K562 (cell line): ENCODE data around the gene CAPZB. TPM values are rescaled to one million over a fixed set of nuclear protein-coding genes. Genes with fewer than 3 reads are reported as not detected.

Source experiments
- ATAC-seq: fragments of 200-7000 bp; cut with Tn5 transposase; 3 replicates; pipeline ENCODE4 v1.9.1; 2020; ENCODE audit warnings: moderate library complexity
- BruUV-seq: library from RNA; stranded (reverse); fragments of 400-500 nt; replicated peaks from 2 replicates; lab custom pipeline; 2021; lab: Mats Ljungman, UMichigan
- CTCF ChIA-PET: fragments of 300-600 bp; formaldehyde crosslinking; extraction: SDS; loops from one replicate; lab custom pipeline; 2021; ENCODE audit warnings: low intra/inter-chr PET ratio; lab: Yijun Ruan, JAX
- POLR2A ChIA-PET: fragments of 300-600, 350-650 bp; sonication (Branson Sonifier 250); formaldehyde crosslinking; extraction: SDS; loops from one replicate; lab custom pipeline; 2021; ENCODE audit warnings: antibody characterized with exemption, inconsistent platforms; lab: Yijun Ruan, JAX
- DNase-seq, 4 experiments: peaks; one replicate each; pipeline versions ENCODE4 v3.0.0 to v3.0.0-alpha.2; 2011 to 2018; ENCODE audit warnings: low spot score in 3 of 4, mixed read lengths in 3 of 4; ENCODE audit errors: extremely low read depth in 1 of 4
- FAIRE-seq: peaks from 2 replicates; lab custom pipeline; 2011; peaks lifted over from hg19 to GRCh38; lab: Jason Lieb, UNC
- H2AFZ ChIP-seq: 2 replicates; pipeline ENCODE4 v1.6.0; 2011; ENCODE audit warnings: low read depth, low read length, control low read depth, inconsistent platforms
- H3K27ac ChIP-seq: fragments of 200-600 bp; 3 replicates; pipeline ENCODE4 v1.8.0; 2011; ENCODE audit warnings: low read depth, mild to moderate bottlenecking, control low read depth, inconsistent platforms, low read length, moderate library complexity, mixed read lengths; ENCODE audit errors: extremely low read depth
- H3K27me3 ChIP-seq, 2 experiments: fragments of 300-600 bp in 1 of 2; 2 replicates in 1 of 2; 3 replicates in 1 of 2; pipeline versions ENCODE4 v1.6.0 to v1.8.0; 2011; ENCODE audit warnings: inconsistent platforms in 2 of 2, low read length in 2 of 2, mild to moderate bottlenecking in 1 of 2, mixed read lengths in 1 of 2, moderate library complexity in 1 of 2; ENCODE audit not compliant: control insufficient read depth in 2 of 2, insufficient read depth in 2 of 2
- H3K36me3 ChIP-seq: fragments of 300-600 bp; 3 replicates; pipeline ENCODE4 v1.8.0; 2011; ENCODE audit warnings: mild to moderate bottlenecking, low read length, inconsistent platforms; ENCODE audit not compliant: control insufficient read depth, insufficient read depth
- H3K4me1 ChIP-seq, 2 experiments: fragments of 200-600 bp in 1 of 2; replicated peaks in 1 of 2; 2 replicates in 1 of 2; 3 replicates in 1 of 2; pipeline versions ENCODE4 v1.5.1 to v1.8.0; 2011; ENCODE audit warnings: inconsistent platforms in 2 of 2, low read length in 2 of 2, mild to moderate bottlenecking in 1 of 2, mixed read lengths in 1 of 2, moderate library complexity in 1 of 2; ENCODE audit not compliant: control insufficient read depth in 2 of 2, insufficient read depth in 2 of 2
- H3K4me2 ChIP-seq: 2 replicates; pipeline ENCODE4 v1.6.1; 2011; ENCODE audit warnings: low read length, control low read depth, inconsistent platforms, mixed read lengths; ENCODE audit not compliant: insufficient read depth
- H3K4me3 ChIP-seq: fragments of 200-600 bp; sonication (generic), shearing (Covaris generic); 2 replicates; pipeline ENCODE4 v1.5.1; 2016; ENCODE audit warnings: control low read depth, inconsistent platforms
- H3K79me2 ChIP-seq: fragments of 200-600 bp; 3 replicates; pipeline ENCODE4 v1.8.0; 2011; ENCODE audit warnings: low read length, inconsistent platforms; ENCODE audit not compliant: control insufficient read depth, insufficient read depth
- H3K9ac ChIP-seq, 2 experiments: 2 replicates each; pipeline versions ENCODE4 v1.6.0 to v1.6.1; 2011; ENCODE audit warnings: low read depth in 2 of 2, low read length in 2 of 2, control low read depth in 1 of 2, inconsistent platforms in 1 of 2, mild to moderate bottlenecking in 1 of 2, mixed read lengths in 1 of 2; ENCODE audit not compliant: insufficient read depth in 1 of 2
- H3K9me1 ChIP-seq: one replicate; pipeline ENCODE4 v1.6.0; 2011; ENCODE audit warnings: inconsistent platforms, mild to moderate bottlenecking, low read length, moderate library complexity; ENCODE audit not compliant: control insufficient read depth, insufficient read depth
- H3K9me3 ChIP-seq: replicated peaks from 2 replicates; pipeline ENCODE4 v1.5.1; 2011; ENCODE audit warnings: low read depth, low read length, inconsistent platforms; ENCODE audit not compliant: control insufficient read depth, insufficient read depth
- H4K20me1 ChIP-seq: replicated peaks from 2 replicates; pipeline ENCODE4 v1.6.1; 2011; ENCODE audit warnings: low read length, inconsistent platforms, mixed read lengths; ENCODE audit not compliant: control insufficient read depth, insufficient read depth
- C11orf30 ChIP-seq: fragments of 450-650 bp; IDR thresholded peaks from 2 replicates; pipeline ENCODE4 v1.6.1; 2016; ENCODE audit warnings: low read depth, mild to moderate bottlenecking
- CBX8 ChIP-seq: fragments of 200-600 bp; sonication (generic); IDR thresholded peaks from 2 replicates; pipeline ENCODE4 v1.6.1; 2012; ENCODE audit warnings: borderline replicate concordance, mixed run types, low read depth, mild to moderate bottlenecking, moderate library complexity, mixed read lengths, low read length, control low read depth, inconsistent platforms; ENCODE audit not compliant: poor library complexity, severe bottlenecking; ENCODE audit errors: extremely low read depth
- POLR2G ChIP-seq: fragments of 200-400 bp; formaldehyde crosslinking; IDR thresholded peaks from 2 replicates; pipeline ENCODE4 v1.6.1; 2017; ENCODE audit warnings: low read depth, mild to moderate bottlenecking, antibody characterized with exemption, low read length, moderate library complexity
- PREB ChIP-seq: sonication (generic); formaldehyde crosslinking; IDR thresholded peaks from 2 replicates; pipeline ENCODE4 v1.8.1; 2023; ENCODE audit warnings: mild to moderate bottlenecking, missing genetic modification reagents
- RAD21 ChIP-seq, 2 experiments: fragments of 250-450 bp in 1 of 2; fragments of 450-650 bp in 1 of 2; sonication (Bioruptor Pico) in 1 of 2; formaldehyde crosslinking in 1 of 2; IDR thresholded peaks in 1 of 2; conservative IDR thresholded peaks in 1 of 2; 2 replicates each; pipeline versions ENCODE4 v1.4.0 to v1.8.0; 2020 to 2022; ENCODE audit warnings: mild to moderate bottlenecking in 2 of 2, moderate library complexity in 1 of 2
- RBFOX2 ChIP-seq: fragments of 200-400 bp; formaldehyde crosslinking; IDR thresholded peaks from 2 replicates; pipeline ENCODE4 v1.6.1; 2017; ENCODE audit warnings: low read depth, mild to moderate bottlenecking, low read length, moderate library complexity
- RBM22 ChIP-seq: fragments of 200-400 bp; formaldehyde crosslinking; IDR thresholded peaks from 2 replicates; pipeline ENCODE4 v1.6.1; 2018; ENCODE audit warnings: low read length, low read depth; ENCODE audit not compliant: poor library complexity, severe bottlenecking
- SMARCB1 ChIP-seq: IDR thresholded peaks from 2 replicates; pipeline ENCODE4 v1.6.1; 2011; ENCODE audit warnings: improper control_type of control experiment, low read depth; ENCODE audit not compliant: insufficient read length
- TEAD1 ChIP-seq, 2 experiments: fragments of 450-650 bp in 1 of 2; sonication (generic) in 1 of 2; formaldehyde crosslinking; IDR thresholded peaks; 2 replicates each; pipeline versions ENCODE4 v1.4.0 to v1.8.0; 2020 to 2022; ENCODE audit warnings: mild to moderate bottlenecking in 2 of 2, missing genetic modification reagents in 1 of 2
- TRIM28 ChIP-seq: fragments of 450-650 bp; IDR thresholded peaks from 2 replicates; pipeline ENCODE4 v1.6.1; 2017
- YY1 ChIP-seq, 3 experiments: IDR thresholded peaks; 2 replicates each; pipeline ENCODE4 v1.6.1; 2011; ENCODE audit warnings: low read length in 2 of 3, mild to moderate bottlenecking in 2 of 3, moderate library complexity in 2 of 3, borderline replicate concordance in 1 of 3, control low read depth in 1 of 3, low read depth in 1 of 3; ENCODE audit not compliant: insufficient read depth in 3 of 3, insufficient replicate concordance in 2 of 3, control insufficient read depth in 1 of 3, insufficient read length in 1 of 3; ENCODE audit errors: extremely low read depth in 1 of 3
- WGBS: fragments of 100-300 bp; shearing (Covaris generic); methylation state at CpG from one replicate; pipeline ENCODE4 v1.1.6; 2016; ENCODE audit warnings: low coverage, mixed read lengths; ENCODE audit not compliant: insufficient coverage; ENCODE audit errors: missing lambda C conversion rate; 5-methylcytosine and 5-hydroxymethylcytosine counted together
- in situ Hi-C: fragments of 300-500 bp; cut with MboI; formaldehyde crosslinking; loops from 4 replicates; pipeline ENCODE4 v1.15.0; 2018; ENCODE audit warnings: inconsistent platforms, mixed read lengths
- intact Hi-C: fragments of 100-400 bp; cut with micrococcal nuclease; formaldehyde crosslinking; loops from 2 replicates; pipeline ENCODE4 v1.14.2; 2022
- polyA plus RNA-seq, 8 experiments: library from polyadenylated mRNA; depleted of rRNA in 4 of 8; stranded (reverse) in 5 of 8; unstranded in 3 of 8; fragments of >200 nt; fragmentation: Nextera tagmentation in 2 of 8; fragmentation: Illumina TruSeq in 1 of 8; extraction: Ambion mirVana in 2 of 8; extraction: Trizol in 1 of 8; gene quantifications; 2 replicates each; pipeline versions ENCODE4 v1.2.1 to v1.2.3, GENCODE V29; 2011 to 2014; ENCODE audit warnings: inconsistent platforms in 1 of 8, missing spikeins in 1 of 8
- total RNA-seq, 7 experiments: library from RNA; depleted of rRNA in 6 of 7; stranded (reverse); fragments of >200 nt in 6 of 7; fragmentation: Illumina TruSeq in 2 of 7; extraction: Trizol in 2 of 7; gene quantifications; 2 replicates each; pipeline versions ENCODE4 v1.2.1 to v1.2.3, GENCODE V29; 2011 to 2021; ENCODE audit warnings: low replicate concordance in 1 of 7

CAPZB gene
- total and polyA plus RNA-seq, 9 of the 15 experiments (the other 6 are each of a cell fraction or from before 2014, with no cell fraction given), result 57.6 to 297 (median 125) TPM

GRCh38 chr1:19329188-19329587 is 156.2 kb downstream of the CAPZB start (continued):
- TF ChIP-seq SMARCB1, result no peak
- no peak for TF ChIP-seq RAD21 (CRISPR knock-in tag; conservative IDR thresholded peaks at IDR 0.05 in 1 of 2, IDR thresholded peaks at IDR 0.05 in 1 of 2)
- no peak for TF ChIP-seq YY1 (IDR thresholded peaks at IDR 0.05; ENCODE audit: borderline replicate concordance in 1 of 3, control insufficient read depth in 1 of 3, extremely low read depth in 1 of 3, insufficient read depth in 3 of 3, insufficient read length in 1 of 3, insufficient replicate concordance in 2 of 3, low read depth in 1 of 3, low read length in 2 of 3)
- TF ChIP-seq, all 486 proteins: peak for 0

GRCh38 chr1:19328486-19328885 is 156.9 kb downstream of the CAPZB start:
- BruUV-seq, result no TSS peak

More at GRCh38 chr1:19328486-19328885, 156.9 kb downstream of the CAPZB start:
- no peaks in the 10 kb centered on the region for H3K27me3 ChIP-seq
- WGBS, result 96% methylated on average over 13 of the region's 18 CpGs
- H3K36me3 ChIP-seq, result peaks cover 53% of the 10 kb centered on the region; the same call in 2 of the 3 replicates
- peaks cover 38% of the 10 kb centered on the region for H4K20me1 ChIP-seq
- no peaks in the 10 kb centered on the region for H3K9me3 ChIP-seq
- ATAC-seq, result no peak
- peaks cover 20% of the 10 kb centered on the region for H3K9me1 ChIP-seq
- H3K79me2 ChIP-seq, result no peaks in the 10 kb centered on the region
- H3K27ac ChIP-seq, result no peak overlapping the region
- CTCF ChIA-PET, result no interaction called here
- no peak overlapping the region for H2AFZ ChIP-seq
- peaks cover 16 to 46% of the 10 kb centered on the region in 2 experiments for H3K4me1 ChIP-seq
- H3K4me2 ChIP-seq, result no peak overlapping the region
- POLR2A ChIA-PET, result interaction anchor here (0.8 to 4.7 kb wide), 2 partner anchors 15 to 77 kb away, joined by 3 to 21 read pairs; partner anchors contain the start of genes AKR7A2, EMC1 and SLC66A1
- TF ChIP-seq POLR2G, result peak; percentile 69
- TF ChIP-seq TEAD1 (CRISPR knock-in tag; IDR thresholded peaks at IDR 0.05), result no peak
- TF ChIP-seq CBX8, result no peak
- TF ChIP-seq RBM22, result peak; percentile 63
- TF ChIP-seq C11orf30, result no peak
- TF ChIP-seq PREB (CRISPR knock-in tag), result no peak
- TF ChIP-seq RBFOX2, result 0 out of 2 replicates have a peak, but pooled peaks have one; percentile 17
- TF ChIP-seq TRIM28, result no peak
- in situ Hi-C loops, result no loop called here
- no peak for DNase-seq
- H3K9ac ChIP-seq, result no peak overlapping the region
- intact Hi-C loops, result no loop called here
- no peak overlapping the region for H3K4me3 ChIP-seq
- no peak for FAIRE-seq
